Heart right ventricle (tissue), 16 donors: ENCODE results near the gene CRACR2B. TPM values are rescaled to one million over a fixed set of nuclear protein-coding genes. Genes with fewer than 3 reads are reported as not detected.
A peak's percentile ranks its signal among the peaks of the same experiment; 100 is the strongest.

Experiments used
- ATAC-seq, 8 donors: fragments of 200-7000 bp; cut with Tn5 transposase; one replicate each; pipeline ENCODE4 v1.9.1; 2020; ENCODE audit warnings: mild to moderate bottlenecking in 8 of 8, moderate library complexity in 8 of 8, moderate number of reproducible peaks in 1 of 8
- DNase-seq, 2 donors: peaks; one replicate each; pipeline ENCODE4 v3.0.0-alpha.2; 2020
- H3K27ac ChIP-seq, 10 donors: fragments of 200-600 bp; sonication (generic) in 2 of 10; one replicate each; pipeline versions ENCODE4 v1.5.0 to v1.8.0; 2020 to 2022; ENCODE audit warnings: mild to moderate bottlenecking in 3 of 10
- H3K27me3 ChIP-seq, 7 donors: fragments of 200-600 bp; one replicate each; pipeline ENCODE4 v1.8.0; 2021 to 2022; ENCODE audit warnings: mild to moderate bottlenecking in 2 of 7
- H3K36me3 ChIP-seq, 9 donors: fragments of 200-600 bp; sonication (generic) in 1 of 9; one replicate each; pipeline versions ENCODE4 v1.5.0 to v1.8.0; 2020 to 2022; ENCODE audit warnings: mild to moderate bottlenecking in 2 of 9
- H3K4me1 ChIP-seq, 9 donors: fragments of 200-600 bp; sonication (generic) in 1 of 9; one replicate each; pipeline versions ENCODE4 v1.5.0 to v1.8.0; 2020 to 2022; ENCODE audit warnings: mild to moderate bottlenecking in 4 of 9
- H3K4me3 ChIP-seq, 10 donors: fragments of 200-600 bp; sonication (generic) in 2 of 10; one replicate each; pipeline versions ENCODE4 v1.5.0 to v1.8.0; 2020 to 2022; ENCODE audit warnings: mild to moderate bottlenecking in 7 of 10, moderate library complexity in 2 of 10
- H3K9me3 ChIP-seq, 11 donors: fragments of 200-600 bp in 10 of 11; sonication (generic) in 2 of 11; one replicate each; pipeline versions ENCODE4 v1.5.0 to v1.8.0; 2013 to 2022; ENCODE audit warnings: mild to moderate bottlenecking in 2 of 11, control low read depth in 1 of 11, moderate library complexity in 1 of 11
- WGBS, 2 donors: extraction: QIAGEN DNeasy Blood & Tissue Kit; methylation state at CpG; one replicate each; pipeline ENCODE4 v1.1.7; 2013; ENCODE audit warnings: inconsistent platforms in 1 of 2; 5-methylcytosine and 5-hydroxymethylcytosine counted together
- intact Hi-C, 10 donors: fragments of 100-400 bp; cut with DNase I; formaldehyde crosslinking; loops; one replicate each; pipeline versions ENCODE4 v1.11.1 to v1.14.2; 2022
- polyA plus RNA-seq, 2 donors: library from polyadenylated mRNA; stranded (reverse); fragments of 200-250 nt; gene quantifications; one replicate each; pipeline ENCODE4 v1.2.3, GENCODE V29; 2013
- total RNA-seq, 10 donors: library from RNA; stranded (reverse); fragmentation: NEBNext Ultra II Directional in 3 of 10; extraction: Animal tissue kit (Norgen Biotek cat#: 25700) in 3 of 10; gene quantifications; one replicate each; pipeline versions ENCODE4 v1.2.1 to v1.2.4, GENCODE V29; 2021 to 2023
- TF ChIP-seq, protein P1 (sequence below), 9 donors: fragments of 200-600 bp; sonication (generic) in 2 of 9; IDR thresholded peaks; one replicate each; pipeline versions ENCODE4 v1.5.0 to v1.8.0; 2021 to 2022; ENCODE audit warnings: antibody characterized with exemption in 9 of 9, mild to moderate bottlenecking in 5 of 9, moderate library complexity in 1 of 9
- donor health status: Arrhythmogenic right ventricular cardiomyopathy.
- donor health status: ischemic (EF 13 %, LVEDD 7.1; RV severe dilation, severe dysfunction).
- donor health status: healthy with polysubstance abuse.
- donor health status: DM: no; HTN: yes; CAD: no.
- donor health status: DM: no; HTN: no; CAD: no.
- donor health status: ischemic (EF 25% LVEDD 6.9; RV normal size, moderate dysfunction).
- donor health status: ischemic (EF 25% LVEDD 5.7; RV mildly dilated, moderate dysfunction).
- donor health status: healthy.
- donor health status: DM: yes; HTN: yes; CAD: no.
- donor health status: Ischemic cardiomyopathy.
- donor health status: ischemic (EF 35%, LVEDD 5.7; RV mildly dilated, moderate dysfunction).
- donor health status: nonischemic (EF 11% LVEDD 7.7; RV severe dilation, severe dysfunction).
- donor health status: DM: yes; HTN: yes; CAD: no.
- donor health status: PGD.
- donor health status: ischemic (EF 29% LVEDD 5.4; RV normal size, mild dysfunction).
- donor health status: nonischemic (EF 23%, LVEDD 6.1; RV moderate dilation, normal function).

CRACR2B gene
- total and polyA plus RNA-seq, 12 donors: 11.4 to 72.3 (median 17.0) TPM

DNA sequence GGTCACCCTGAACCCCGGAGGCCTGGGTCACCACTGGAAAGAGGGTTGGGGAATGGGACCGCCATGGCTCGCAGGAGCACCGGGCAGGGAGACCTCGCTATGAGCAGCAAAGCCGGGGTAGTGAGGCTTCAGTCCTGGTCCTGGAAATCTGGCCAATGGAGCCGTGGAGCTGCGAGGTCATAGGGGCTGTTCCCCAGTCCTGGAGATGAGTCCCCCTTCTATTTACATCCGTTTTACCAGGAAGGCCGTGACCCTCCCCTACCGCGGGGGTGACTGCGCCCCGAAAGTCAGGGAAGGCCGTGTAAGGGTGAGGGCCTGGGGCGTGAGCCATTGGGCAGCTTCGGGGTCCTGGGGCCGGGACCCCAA lies 23.1 kb upstream of the CRACR2B start:
- H3K4me1 ChIP-seq: peaks cover 10 to 43% (median 30%) of the 10 kb centered on the region in 9 donors
- H3K4me3 ChIP-seq: peak overlapping the region; percentile 36 to 85 (median 64)
- DNase-seq: no peak
- ATAC-seq: no peak
- H3K9me3 ChIP-seq: no peaks in the 10 kb centered on the region
- intact Hi-C loops: no loop called here
- no peaks in the 10 kb centered on the region for H3K27me3 ChIP-seq
- 5 to 7% methylated on average over 15 to 18 of the region's 18 CpGs for WGBS, 2 donors
- peaks cover 0 to 35% (median 5%) of the 10 kb centered on the region in 9 donors for H3K36me3 ChIP-seq
- TF ChIP-seq, protein P1, sequence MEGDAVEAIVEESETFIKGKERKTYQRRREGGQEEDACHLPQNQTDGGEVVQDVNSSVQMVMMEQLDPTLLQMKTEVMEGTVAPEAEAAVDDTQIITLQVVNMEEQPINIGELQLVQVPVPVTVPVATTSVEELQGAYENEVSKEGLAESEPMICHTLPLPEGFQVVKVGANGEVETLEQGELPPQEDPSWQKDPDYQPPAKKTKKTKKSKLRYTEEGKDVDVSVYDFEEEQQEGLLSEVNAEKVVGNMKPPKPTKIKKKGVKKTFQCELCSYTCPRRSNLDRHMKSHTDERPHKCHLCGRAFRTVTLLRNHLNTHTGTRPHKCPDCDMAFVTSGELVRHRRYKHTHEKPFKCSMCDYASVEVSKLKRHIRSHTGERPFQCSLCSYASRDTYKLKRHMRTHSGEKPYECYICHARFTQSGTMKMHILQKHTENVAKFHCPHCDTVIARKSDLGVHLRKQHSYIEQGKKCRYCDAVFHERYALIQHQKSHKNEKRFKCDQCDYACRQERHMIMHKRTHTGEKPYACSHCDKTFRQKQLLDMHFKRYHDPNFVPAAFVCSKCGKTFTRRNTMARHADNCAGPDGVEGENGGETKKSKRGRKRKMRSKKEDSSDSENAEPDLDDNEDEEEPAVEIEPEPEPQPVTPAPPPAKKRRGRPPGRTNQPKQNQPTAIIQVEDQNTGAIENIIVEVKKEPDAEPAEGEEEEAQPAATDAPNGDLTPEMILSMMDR (IDR thresholded peaks at IDR 0.05): no peak
- peak overlapping the region; percentile 85 to 98 (median 94) for H3K27ac ChIP-seq

DNA sequence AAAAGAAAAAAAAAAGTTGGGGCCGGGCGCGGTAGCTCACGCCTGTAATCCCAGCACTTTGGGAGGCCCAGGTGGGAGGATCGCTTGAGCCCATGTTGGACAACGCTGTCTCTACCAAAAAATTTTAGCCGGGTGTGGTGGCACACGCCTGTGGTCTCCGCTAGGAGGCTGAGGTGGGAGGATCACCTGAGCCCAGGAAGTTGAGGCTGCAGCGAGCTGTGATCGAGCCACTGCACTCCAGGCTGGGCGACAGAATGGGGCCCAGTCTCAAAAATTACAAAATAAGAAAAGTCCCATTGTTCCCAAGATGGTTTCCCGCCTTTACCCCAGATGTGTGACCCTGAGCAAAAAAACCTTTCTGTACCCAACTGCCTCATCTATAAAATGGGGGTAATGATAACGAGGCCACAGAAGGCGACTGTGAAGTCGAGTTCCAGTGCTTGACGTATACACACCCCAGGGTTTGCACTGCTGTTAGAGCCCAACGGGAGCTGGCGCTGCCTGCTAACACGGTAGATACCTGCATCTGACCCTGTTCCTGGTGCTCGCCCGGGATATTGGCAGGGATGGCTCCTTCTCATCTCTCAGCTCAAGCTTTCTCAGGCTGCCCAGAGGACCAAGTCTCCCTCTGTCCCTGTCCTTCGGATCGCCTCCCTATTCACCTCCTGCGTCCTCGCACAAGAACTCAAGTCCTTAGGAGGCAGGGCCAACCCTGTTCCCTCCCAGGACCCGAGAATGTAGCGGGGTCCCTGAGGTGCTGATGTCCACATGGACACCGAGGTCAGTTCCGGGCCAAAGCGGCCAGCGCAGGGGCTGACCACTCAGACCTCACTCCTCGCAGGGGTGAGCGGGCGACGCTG lies 19.1 kb upstream of the CRACR2B start:
- Histone ChIP-seq H3K4me3 (peak overlapping the region; percentile 47 to 99 (median 92)), H3K9me3 (no peaks in the 10 kb centered on the region), H3K4me1 (peaks cover 14 to 57% (median 44%) of the 10 kb centered on the region in 9 donors), H3K27ac (peak overlapping the region; percentile 92 to 99 (median 96)), H3K27me3 (no peaks in the 10 kb centered on the region), H3K36me3 (peaks cover 0 to 29% (median 23%) of the 10 kb centered on the region in 9 donors)
- ATAC-seq: peak in 1 of 8 donors; percentile 72
- 30 to 32% methylated on average over 36 of the region's 36 CpGs for WGBS, 2 donors
- DNase-seq: no peak
- intact Hi-C loops: loop anchor here in 4 of 10 donors (2.0 to 5.0 kb wide), 2 partner anchors 34 kb away; partner anchors contain the start of genes POLR2L (in 4 of the 4) and TSPAN4 (in 4 of the 4)
- TF ChIP-seq, protein P1 (IDR thresholded peaks at IDR 0.05): no peak

DNA sequence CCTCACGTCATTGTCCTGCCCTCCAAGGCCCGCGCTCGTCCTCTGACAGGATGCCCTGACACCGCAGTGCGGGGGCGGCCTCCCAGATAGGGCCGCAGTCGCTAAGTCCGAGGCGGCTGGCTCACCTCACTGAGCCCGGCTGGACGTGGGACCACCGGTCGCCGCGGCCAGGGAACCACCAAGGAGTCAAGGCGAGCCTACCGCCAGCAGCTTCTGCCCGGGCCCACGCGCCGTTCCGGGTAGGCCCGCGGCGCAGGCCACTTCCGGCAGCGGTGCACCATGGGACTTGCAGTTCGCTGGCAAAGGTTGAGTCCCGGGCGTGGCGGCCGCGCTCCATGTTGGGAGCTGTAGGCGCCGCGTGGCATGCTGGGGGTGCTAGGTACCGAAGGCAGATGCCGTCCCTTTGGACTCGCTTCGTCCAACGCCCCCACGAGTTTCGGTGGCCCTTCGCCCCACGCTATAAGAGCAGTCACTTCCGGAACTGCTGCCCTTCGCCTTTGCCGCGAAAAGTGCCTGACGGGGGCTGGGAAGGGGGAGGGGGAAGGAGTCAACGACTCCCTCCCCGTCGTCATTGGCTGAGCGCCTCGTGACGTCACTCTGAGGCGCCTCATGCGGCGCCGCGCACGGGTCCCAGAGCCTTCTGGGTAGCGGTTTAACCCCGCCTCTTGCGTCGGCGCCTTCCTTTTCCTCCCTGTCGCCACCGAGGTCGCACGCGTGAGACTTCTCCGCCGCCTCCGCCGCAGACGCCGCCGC lies 18.3 kb upstream of the CRACR2B start, which contains the start of gene RPLP2:
RPLP2 (plus strand) TSS at position 681 of the 753 bp plus-strand sequence. CDS start 268 bp downstream, outside the sequence.
- Histone ChIP-seq H3K27me3 (no peaks in the 10 kb centered on the region), H3K4me3 (peak within 1 kb of the TSS; percentile 47 to 99 (median 92)), H3K36me3 (peaks cover 0 to 35% (median 23%) of the 10 kb centered on the region in 9 donors), H3K4me1 (peaks cover 8 to 49% (median 36%) of the 10 kb centered on the region in 9 donors), H3K27ac (peak within 1 kb of the TSS; percentile 92 to 99 (median 96)), H3K9me3 (no peaks in the 10 kb centered on the region)
- TF ChIP-seq, protein P1 (IDR thresholded peaks at IDR 0.05): no peak
- intact Hi-C loops: loop anchor here in 4 of 10 donors (2.0 to 5.0 kb wide), 2 partner anchors 33 kb away; partner anchors contain the start of genes POLR2L (in 4 of the 4) and TSPAN4 (in 4 of the 4)
- ATAC-seq (peak; percentile 88 to 96 (median 94)), DNase-seq (peak; percentile 98 to 99)
- WGBS, 2 donors: 0 to 1% methylated on average over 78 to 81 of the region's 81 CpGs

DNA sequence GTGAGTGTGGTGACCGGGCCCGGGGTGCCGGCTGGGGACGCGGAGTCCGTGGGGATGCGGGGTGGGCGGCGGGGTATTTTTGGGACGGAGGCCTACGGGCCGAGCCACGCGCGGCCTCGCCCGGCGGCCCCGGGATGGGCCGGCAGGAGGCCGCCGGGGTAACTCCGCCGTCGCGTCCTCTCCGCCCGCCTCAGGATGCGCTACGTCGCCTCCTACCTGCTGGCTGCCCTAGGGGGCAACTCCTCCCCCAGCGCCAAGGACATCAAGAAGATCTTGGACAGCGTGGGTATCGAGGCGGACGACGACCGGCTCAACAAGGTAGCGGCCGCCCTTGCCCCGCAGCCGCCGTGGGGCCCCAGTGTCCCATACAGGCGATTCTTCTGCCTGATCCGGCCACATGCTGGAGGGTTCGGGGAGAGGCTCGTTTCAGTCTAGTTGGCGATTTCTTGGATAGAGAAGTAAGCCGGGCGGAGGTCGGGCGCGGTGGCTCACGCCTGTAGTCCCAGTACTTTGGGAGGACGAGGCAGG lies 17.6 kb upstream of the CRACR2B start:
- peak overlapping the region; percentile 47 to 99 (median 92) for H3K4me3 ChIP-seq
- H3K36me3 ChIP-seq: peaks cover 0 to 39% (median 23%) of the 10 kb centered on the region in 9 donors
- H3K27ac ChIP-seq: peak overlapping the region; percentile 92 to 99 (median 96)
- DNase-seq (no peak), ATAC-seq (peak in 1 of 8 donors; percentile 1)
- WGBS, 2 donors: 0% methylated on average over 55 of the region's 55 CpGs
- no peaks in the 10 kb centered on the region for H3K27me3 ChIP-seq
- TF ChIP-seq, protein P1 (IDR thresholded peaks at IDR 0.05): peak in 1 of 9 donors; percentile 15
- H3K4me1 ChIP-seq: peaks cover 4 to 43% (median 31%) of the 10 kb centered on the region in 9 donors
- H3K9me3 ChIP-seq: no peaks in the 10 kb centered on the region
- intact Hi-C loops: no loop called here
